ENCODE measurements around the gene SIT1. TPM values are rescaled to one million over a fixed set of nuclear protein-coding genes. Genes with fewer than 3 reads are reported as not detected.
A peak's percentile ranks its signal among the peaks of the same experiment; 100 is the strongest.

The SIT1 gene
- total RNA-seq, 1 donor from 2014 or later = 0.33 TPM

GRCh38 chr9:35689542-35690293 is 39.0 kb upstream of the SIT1 start, which contains the start of gene TPM2:
TSS of gene TPM2 (minus strand) at chr9:35689925. CDS start at chr9:35689817, 108 bp downstream.
- H3K4me1 Mint-ChIP-seq = peaks cover 41% of the 10 kb centered on the region
- H3K36me3 Mint-ChIP-seq (ENCODE audit: low read depth) = peaks cover 3% of the 10 kb centered on the region
- H3K9me3 Mint-ChIP-seq = no peaks in the 10 kb centered on the region
- peak within 1 kb of the TSS; percentile 71 for H3K27ac Mint-ChIP-seq (ENCODE audit: unreplicated experiment)
- H3K4me3 Mint-ChIP-seq = peak within 1 kb of the TSS; percentile 94
- H3K27me3 Mint-ChIP-seq (ENCODE audit: low read depth) = no peaks in the 10 kb centered on the region
- peak; percentile 51 for DNase-seq (ENCODE audit: low read depth, low spot score)
- no peak for TF ChIP-seq CTCF (conservative IDR thresholded peaks at IDR 0.05)

GRCh38 chr9:35688558-35689541 is 38.1 kb upstream of the SIT1 start:
- no peak for DNase-seq (ENCODE audit: low read depth, low spot score)
- Mint-ChIP-seq H3K36me3 (ENCODE audit: low read depth) (peaks cover 3% of the 10 kb centered on the region), H3K9me3 (no peaks in the 10 kb centered on the region), H3K27ac (ENCODE audit: unreplicated experiment) (peak overlapping the region; percentile 71), H3K27me3 (ENCODE audit: low read depth) (no peaks in the 10 kb centered on the region), H3K4me1 (peaks cover 41% of the 10 kb centered on the region), H3K4me3 (peak overlapping the region; percentile 90)
- TF ChIP-seq CTCF (conservative IDR thresholded peaks at IDR 0.05) = no peak

GRCh38 chr9:35687972-35688557 is 37.3 kb upstream of the SIT1 start:
- Mint-ChIP-seq H3K4me1 (peaks cover 44% of the 10 kb centered on the region), H3K4me3 (peak overlapping the region; percentile 90), H3K9me3 (no peaks in the 10 kb centered on the region), H3K27me3 (ENCODE audit: low read depth) (no peaks in the 10 kb centered on the region), H3K36me3 (ENCODE audit: low read depth) (peaks cover 3% of the 10 kb centered on the region), H3K27ac (ENCODE audit: unreplicated experiment) (no peak overlapping the region)
- no peak for TF ChIP-seq CTCF (conservative IDR thresholded peaks at IDR 0.05)
- no peak for DNase-seq (ENCODE audit: low read depth, low spot score)

GRCh38 chr9:35687306-35687705 is 36.6 kb upstream of the SIT1 start:
- no peaks in the 10 kb centered on the region for H3K9me3 Mint-ChIP-seq
- TF ChIP-seq CTCF (conservative IDR thresholded peaks at IDR 0.05) = no peak
- H3K4me1 Mint-ChIP-seq = peaks cover 44% of the 10 kb centered on the region
- H3K27ac Mint-ChIP-seq (ENCODE audit: unreplicated experiment) = no peak overlapping the region
- H3K36me3 Mint-ChIP-seq (ENCODE audit: low read depth) = peaks cover 9% of the 10 kb centered on the region
- no peak for DNase-seq (ENCODE audit: low read depth, low spot score)
- no peaks in the 10 kb centered on the region for H3K27me3 Mint-ChIP-seq (ENCODE audit: low read depth)
- peak overlapping the region; percentile 87 for H3K4me3 Mint-ChIP-seq
